Measurements from ENCODE around the gene CORO2B. TPM values are rescaled to one million over a fixed set of nuclear protein-coding genes. Genes with fewer than 3 reads are reported as not detected.

The CORO2B gene
- total RNA-seq, 4 donors from 2014 or later, result 0.19 to 2.3 (median 0.22) TPM; not detected in 1

- no peaks in the 10 kb centered on the region for H3K36me3 ChIP-seq
- H3K4me1 ChIP-seq, result peaks cover 0 to 17% (median 7%) of the 10 kb centered on the region in 3 donors
- H3K27ac ChIP-seq, result no peak overlapping the region
- intact Hi-C loops (cut with DNase I), result no loop called here
- H3K4me3 ChIP-seq, result no peak overlapping the region
- TF ChIP-seq CTCF (IDR thresholded peaks at IDR 0.05) (no peak), POLR2A (IDR thresholded peaks at IDR 0.05) (no peak)
- WGBS, 2 donors, result 90% methylated on average over 9 of the region's 16 CpGs; no CpG with 5 or more reads in 1 of the 2 donors
- peaks cover 0 to 76% (median 0%) of the 10 kb centered on the region in 4 donors for H3K27me3 ChIP-seq
- DNase-seq, result no peak
- H3K9me3 ChIP-seq, result no peaks in the 10 kb centered on the region
Observed at GRCh38 chr15:68710536-68710935, 131.7 kb downstream of the CORO2B start.

GRCh38 chr15:68711406-68711805 lies 132.6 kb downstream of the CORO2B start:
- 88 to 95% methylated on average over 5 to 10 of the region's 10 CpGs for WGBS, 2 donors
- TF ChIP-seq POLR2A (IDR thresholded peaks at IDR 0.05) (no peak), CTCF (IDR thresholded peaks at IDR 0.05) (no peak)
- no peak overlapping the region for H3K4me3 ChIP-seq
- intact Hi-C loops (cut with DNase I), result no loop called here
- peaks cover 0 to 9% (median 0%) of the 10 kb centered on the region in 3 donors for H3K4me1 ChIP-seq
- DNase-seq, result no peak
- H3K27ac ChIP-seq, result no peak overlapping the region
- H3K36me3 ChIP-seq, result no peaks in the 10 kb centered on the region
- no peaks in the 10 kb centered on the region for H3K9me3 ChIP-seq
- H3K27me3 ChIP-seq, result peaks cover 0 to 85% (median 0%) of the 10 kb centered on the region in 4 donors

- WGBS, 2 donors, result 69 to 92% methylated on average over 2 to 4 of the region's 4 CpGs
- H3K27ac ChIP-seq, result no peak overlapping the region
- intact Hi-C loops (cut with DNase I), result no loop called here
- no peaks in the 10 kb centered on the region for H3K9me3 ChIP-seq
- no peak for DNase-seq
- no peak for TF ChIP-seq POLR2A (IDR thresholded peaks at IDR 0.05)
- TF ChIP-seq CTCF (IDR thresholded peaks at IDR 0.05), result no peak
- no peaks in the 10 kb centered on the region for H3K36me3 ChIP-seq
- H3K4me1 ChIP-seq, result no peaks in the 10 kb centered on the region
- no peak overlapping the region for H3K4me3 ChIP-seq
- peaks cover 0 to 94% (median 0%) of the 10 kb centered on the region in 4 donors for H3K27me3 ChIP-seq
Observed at GRCh38 chr15:68712886-68713285, 134.1 kb downstream of the CORO2B start.

GRCh38 chr15:68713874-68714273 lies 135.1 kb downstream of the CORO2B start:
- DNase-seq, result no peak
- 83 to 94% methylated on average over 2 of the region's 9 CpGs for WGBS, 2 donors
- no peaks in the 10 kb centered on the region for H3K9me3 ChIP-seq
- H3K27ac ChIP-seq, result no peak overlapping the region
- intact Hi-C loops (cut with DNase I), result no loop called here
- H3K4me3 ChIP-seq, result no peak overlapping the region
- H3K36me3 ChIP-seq, result no peaks in the 10 kb centered on the region
- TF ChIP-seq CTCF (IDR thresholded peaks at IDR 0.05), result no peak
- TF ChIP-seq POLR2A (IDR thresholded peaks at IDR 0.05), result no peak
- H3K27me3 ChIP-seq, result peaks cover 0 to 94% (median 0%) of the 10 kb centered on the region in 4 donors
- H3K4me1 ChIP-seq, result no peaks in the 10 kb centered on the region

GRCh38 chr15:68715111-68715510 lies 136.3 kb downstream of the CORO2B start:
- H3K9me3 ChIP-seq, result no peaks in the 10 kb centered on the region
- no peaks in the 10 kb centered on the region for H3K4me1 ChIP-seq
- WGBS, 2 donors, result 80 to 90% methylated on average over 1 to 2 of the region's 8 CpGs
- H3K4me3 ChIP-seq, result no peak overlapping the region
- intact Hi-C loops (cut with DNase I), result no loop called here
- no peaks in the 10 kb centered on the region for H3K36me3 ChIP-seq
- H3K27me3 ChIP-seq, result peaks cover 0 to 98% (median 0%) of the 10 kb centered on the region in 4 donors
- no peak for TF ChIP-seq CTCF (IDR thresholded peaks at IDR 0.05)
- TF ChIP-seq POLR2A (IDR thresholded peaks at IDR 0.05), result no peak
- no peak overlapping the region for H3K27ac ChIP-seq
- no peak for DNase-seq
